Measurements from ENCODE around the gene AMDHD1.

The AMDHD1 gene

DNA sequence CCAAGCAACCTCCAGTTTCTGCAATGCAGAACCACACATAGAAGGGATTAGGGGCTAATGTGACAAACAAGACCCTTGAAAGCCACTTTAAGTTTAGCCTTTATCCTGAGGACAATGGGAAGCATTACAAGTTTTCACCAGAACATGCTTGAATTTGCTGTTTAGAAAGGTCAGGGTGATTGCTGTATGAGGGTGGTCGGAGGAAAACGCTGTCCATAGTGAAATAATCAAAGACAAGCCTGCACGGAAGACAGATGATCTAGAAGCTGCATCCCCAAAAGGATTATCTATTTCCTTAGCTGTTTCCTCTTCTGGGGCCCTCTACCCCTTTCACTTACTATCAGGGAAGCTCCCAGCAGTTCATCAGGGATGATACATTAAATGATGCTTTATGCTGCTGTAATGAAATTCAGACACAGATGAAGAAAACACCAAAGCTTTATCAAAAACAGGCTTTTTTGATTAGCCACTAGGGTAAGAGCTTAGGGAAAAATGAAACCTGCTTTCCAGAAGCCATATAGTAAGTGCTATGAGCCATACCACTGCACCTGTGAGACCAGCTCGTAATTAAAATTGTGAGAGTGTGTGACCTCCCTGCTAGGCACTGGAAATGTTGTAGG lies 46.5 kb downstream of the AMDHD1 start:
- no peak overlapping the region for H3K27ac ChIP-seq
- no peak overlapping the region for H3K4me3 ChIP-seq

DNA sequence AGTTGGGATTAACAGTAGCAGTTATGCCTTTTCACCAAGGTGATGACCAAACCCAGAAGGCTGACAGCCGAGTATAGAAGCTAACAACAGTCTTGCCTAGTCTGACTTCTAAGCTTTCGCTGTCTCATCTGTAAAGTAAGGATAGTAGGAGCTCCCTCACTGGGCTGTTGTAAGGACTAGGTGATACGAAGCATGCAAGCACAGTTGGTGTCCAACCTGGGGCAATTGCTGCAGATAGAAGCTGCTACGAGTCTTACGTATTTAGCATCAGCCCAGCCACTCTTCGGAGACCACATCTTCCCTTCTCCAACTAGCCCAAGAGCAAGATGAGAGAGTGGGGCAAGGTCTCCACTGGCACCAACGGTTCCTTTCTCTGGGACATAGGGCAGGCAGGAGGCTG lies 47.0 kb downstream of the AMDHD1 start:
- no peak overlapping the region for H3K27ac ChIP-seq
- H3K4me3 ChIP-seq, result no peak overlapping the region

DNA sequence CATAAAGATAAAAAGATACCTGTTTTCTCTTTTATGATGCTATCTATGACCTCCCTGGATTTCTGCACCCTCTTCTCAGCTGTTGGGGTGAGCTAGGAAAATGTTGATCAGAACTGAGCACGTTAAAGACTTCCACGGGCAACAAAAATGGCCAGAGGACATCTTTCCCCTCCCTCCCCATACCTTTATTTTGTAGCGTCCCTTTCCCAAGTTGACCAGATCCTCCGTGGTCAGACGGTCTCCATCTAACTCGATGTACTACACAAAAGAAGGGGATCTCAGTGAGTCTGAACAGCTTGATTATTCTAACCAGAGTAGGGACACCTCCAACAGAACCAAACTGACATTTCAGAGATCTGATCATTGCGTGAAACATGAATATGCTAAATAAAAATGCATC lies 50.8 kb downstream of the AMDHD1 start:
- H3K4me3 ChIP-seq, result no peak overlapping the region
- H3K27ac ChIP-seq, result no peak overlapping the region

DNA sequence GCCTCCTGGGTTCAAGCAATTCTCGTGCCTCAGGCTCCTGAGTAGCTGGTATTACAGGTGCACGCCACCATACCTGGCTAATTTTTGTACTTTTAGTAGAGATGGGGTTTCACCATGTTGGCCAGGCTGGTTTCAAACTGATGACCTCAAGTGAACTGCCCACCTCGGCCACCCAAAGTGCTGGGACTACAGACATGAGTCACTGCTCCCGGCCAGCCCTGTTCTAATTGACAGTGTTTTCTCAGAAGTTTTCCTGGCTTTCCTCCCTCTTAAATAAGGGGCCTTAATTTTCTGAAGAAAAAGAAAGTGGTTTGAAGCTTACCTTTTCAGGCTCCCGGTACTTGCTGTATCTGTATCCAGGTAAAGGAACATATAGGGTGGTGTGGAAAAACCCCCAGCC lies 51.3 kb downstream of the AMDHD1 start:
- no peak overlapping the region for H3K4me3 ChIP-seq
- H3K27ac ChIP-seq, result no peak overlapping the region

DNA sequence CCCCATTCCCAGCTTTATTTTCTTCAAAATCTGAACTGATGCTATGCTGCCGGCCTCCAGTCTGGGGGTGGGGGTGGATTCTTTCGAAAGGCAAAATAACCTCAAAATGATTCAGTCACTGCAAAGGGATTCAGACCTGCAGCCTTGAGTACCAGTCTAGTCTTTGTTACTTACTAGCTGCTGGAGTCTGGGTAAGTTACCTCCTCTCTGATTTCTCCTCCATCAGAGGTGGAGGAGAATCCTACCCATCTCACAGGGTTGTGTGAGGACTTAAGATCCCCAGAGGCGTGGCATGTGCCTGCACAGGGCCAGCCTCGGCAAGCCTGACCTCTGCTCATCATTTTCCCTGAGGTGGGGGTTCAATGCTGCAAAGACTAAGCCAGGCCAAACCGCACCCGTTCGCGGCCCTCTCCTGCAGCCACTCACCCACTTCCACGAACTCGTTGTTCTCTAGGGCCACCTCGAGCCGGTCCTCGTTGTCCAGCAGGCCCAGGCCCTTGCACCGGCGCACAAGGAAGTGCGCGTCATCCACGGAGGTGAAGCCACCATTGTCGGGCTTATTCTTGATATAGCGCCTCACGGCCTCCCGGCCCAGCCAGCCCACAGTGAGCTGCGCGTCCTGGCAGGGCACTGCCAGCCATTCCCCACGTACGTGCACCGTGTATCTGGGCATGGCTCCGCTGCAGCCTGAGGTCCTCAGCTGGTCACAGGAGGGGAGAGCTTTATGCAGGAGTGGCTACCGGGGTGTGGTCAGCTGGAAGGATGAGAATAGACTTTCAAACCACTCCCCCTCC lies 52.3 kb downstream of the AMDHD1 start:
- Histone ChIP-seq H3K4me3 (no peak overlapping the region), H3K27ac (peak overlapping the region in 4 of 21 experiments; percentile 32 to 65 (median 62))

DNA sequence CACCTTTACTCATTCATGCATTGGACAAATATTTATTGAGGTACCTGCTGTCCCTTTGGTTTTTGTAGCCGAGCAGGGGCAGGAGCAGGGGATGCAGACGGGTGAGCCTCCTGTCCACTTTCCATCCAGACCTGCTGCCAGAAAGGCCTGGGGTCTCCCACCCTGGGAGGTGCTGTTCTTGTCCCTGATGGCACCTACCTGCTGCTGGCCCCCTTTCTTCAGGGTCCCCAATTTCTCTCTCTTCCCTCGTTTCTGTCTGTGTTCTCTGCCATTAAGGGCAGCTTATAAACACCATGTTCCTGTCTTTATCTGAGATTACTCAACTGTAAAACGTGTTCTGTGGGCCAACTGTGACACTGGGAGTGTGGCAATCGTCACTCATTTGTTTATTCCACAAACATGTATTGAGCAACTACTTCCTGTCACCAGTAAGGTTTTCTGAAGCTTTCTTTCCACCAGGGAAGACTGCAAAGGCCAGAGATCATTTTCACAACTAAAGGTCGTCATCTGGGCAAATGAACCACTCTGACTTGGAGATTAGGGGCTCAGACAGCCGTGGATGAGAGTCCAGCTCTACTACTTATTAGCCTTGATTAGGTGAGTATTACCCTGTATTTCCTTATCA lies 53.0 kb downstream of the AMDHD1 start, which contains the start of gene HAL:
Gene HAL, minus strand, starts transcription at position 311 of the 625 bp plus-strand sequence. CDS start 434 bp downstream, outside the sequence.
- Histone ChIP-seq H3K27ac (peak within 1 kb of the TSS in 6 of 21 experiments; percentile 1 to 65 (median 50)), H3K4me3 (no peak within 1 kb of the TSS)

DNA sequence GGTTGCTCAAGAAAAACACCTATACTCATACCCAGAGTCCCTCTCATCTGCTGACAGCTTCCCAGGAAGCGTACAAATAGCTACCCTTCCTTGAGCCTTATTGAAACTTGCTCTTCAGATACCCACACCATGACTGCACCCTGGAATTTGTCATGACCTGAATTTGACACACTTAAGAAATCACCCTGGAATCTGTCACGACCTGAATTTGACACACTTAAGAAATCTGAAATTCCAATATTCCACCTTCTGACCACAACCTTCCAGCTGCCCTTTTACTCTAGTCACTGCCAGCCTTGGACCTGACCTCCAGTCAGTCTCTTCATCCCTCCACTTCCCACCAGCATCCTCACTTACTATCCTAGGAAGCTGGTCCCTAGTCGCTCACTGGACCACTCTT lies 54.1 kb downstream of the AMDHD1 start:
- H3K4me3 ChIP-seq, result no peak overlapping the region
- H3K27ac ChIP-seq, result peak overlapping the region in 1 of 21 experiments; percentile 65

DNA sequence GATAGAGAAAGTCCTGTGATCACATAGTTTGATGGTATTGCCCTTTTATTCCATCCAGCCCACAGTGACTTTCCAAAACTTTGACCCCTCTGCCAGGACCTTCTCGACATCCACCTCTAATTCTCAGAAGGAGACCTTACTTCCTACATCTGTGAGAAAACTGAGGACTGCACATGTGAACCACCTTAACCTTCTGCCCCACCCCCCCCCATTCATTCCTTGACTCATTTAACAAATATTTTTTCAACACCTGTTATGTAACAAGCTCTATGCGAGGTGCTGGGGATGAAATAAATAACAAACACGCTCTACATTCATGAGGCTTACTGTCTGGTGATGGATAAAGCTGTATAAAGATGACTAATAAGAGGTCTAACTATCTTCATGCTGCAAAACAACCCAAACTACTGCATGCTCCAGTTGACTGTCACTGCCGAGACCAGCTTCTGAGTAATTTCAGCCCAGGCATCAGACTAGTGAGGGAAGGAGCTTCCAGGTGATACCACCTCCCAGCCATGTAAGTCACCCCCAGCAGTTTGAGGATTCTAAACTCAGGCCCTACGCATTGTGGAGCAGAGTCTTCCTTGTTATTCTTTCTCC lies 54.9 kb downstream of the AMDHD1 start:
- peak overlapping the region in 1 of 21 experiments; percentile 30 for H3K27ac ChIP-seq

DNA sequence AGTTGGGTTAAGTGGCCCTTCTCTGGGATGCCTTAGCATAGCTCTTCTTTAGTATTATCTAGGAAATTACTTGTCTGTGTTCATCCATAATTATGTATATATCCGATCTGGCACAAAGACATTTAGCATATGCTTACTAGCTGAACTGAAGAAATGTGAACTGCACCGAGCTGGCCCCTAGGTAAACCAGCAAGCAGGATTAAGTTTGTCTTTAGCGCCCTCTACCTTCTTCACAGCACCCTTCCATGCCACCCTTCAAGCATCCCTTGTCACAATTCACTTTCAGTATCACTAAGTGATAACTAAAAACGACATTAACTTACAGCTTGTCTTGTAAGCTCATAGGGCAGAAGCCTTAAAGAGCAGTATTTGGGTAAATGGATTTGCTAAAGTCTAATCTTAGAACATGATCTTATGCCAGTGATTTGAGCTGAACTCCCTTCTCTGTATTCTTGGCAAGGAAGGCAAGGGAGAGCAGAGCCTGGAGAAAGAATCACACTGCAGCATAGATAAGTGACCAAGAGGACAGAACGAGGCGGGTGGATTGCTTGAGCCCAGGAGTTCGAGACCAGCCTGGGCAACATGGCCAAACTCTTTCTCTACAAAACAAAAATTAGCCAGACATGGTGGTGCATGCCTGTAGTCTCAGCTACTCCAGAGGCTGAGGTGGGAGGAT lies 55.6 kb downstream of the AMDHD1 start:
- Histone ChIP-seq H3K4me3 (no peak overlapping the region), H3K27ac (no peak overlapping the region)

More for the DNA sequence above, 54.9 kb downstream of the AMDHD1 start:
- H3K4me3 ChIP-seq, result no peak overlapping the region

DNA sequence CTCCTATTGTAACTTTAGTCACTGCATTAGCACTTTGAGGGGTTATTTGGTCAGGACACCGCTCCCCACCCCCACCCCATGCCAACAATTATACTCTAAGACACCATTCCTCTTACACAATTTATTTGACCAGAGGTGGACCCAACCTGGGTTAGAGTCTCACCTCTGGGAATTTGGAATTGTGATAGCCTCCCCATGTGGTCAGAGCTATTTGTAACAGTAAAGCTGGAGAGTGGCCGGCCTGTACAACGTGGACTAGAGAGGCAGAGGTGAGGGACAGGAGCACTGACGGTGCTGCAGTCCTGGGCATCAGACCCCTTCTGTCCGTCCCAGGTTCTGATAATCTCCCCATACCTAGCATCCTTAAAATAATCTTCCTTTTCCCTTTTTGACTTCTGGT lies 56.4 kb downstream of the AMDHD1 start:
- Histone ChIP-seq H3K27ac (no peak overlapping the region), H3K4me3 (no peak overlapping the region)

DNA sequence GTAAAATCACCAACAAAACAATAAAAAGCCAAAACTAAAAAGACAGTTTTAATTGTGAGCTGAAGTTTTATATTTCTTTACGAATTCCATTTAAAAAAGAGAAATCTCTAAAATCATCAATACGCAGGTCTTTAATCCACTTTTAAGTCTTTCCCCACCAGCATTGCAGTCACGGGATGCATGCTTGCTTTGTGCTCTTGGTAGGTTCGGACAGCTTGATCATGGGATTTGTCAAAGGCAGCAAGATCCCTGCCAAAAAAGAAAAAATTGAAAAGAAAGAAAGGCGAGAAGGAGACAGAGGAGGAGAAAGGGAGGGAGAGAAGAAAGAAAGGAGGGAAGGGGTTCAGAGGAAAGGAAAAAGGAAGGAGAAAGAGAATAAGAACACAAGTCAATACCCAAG lies 57.7 kb downstream of the AMDHD1 start:
- Histone ChIP-seq H3K4me3 (no peak overlapping the region), H3K27ac (no peak overlapping the region)

DNA sequence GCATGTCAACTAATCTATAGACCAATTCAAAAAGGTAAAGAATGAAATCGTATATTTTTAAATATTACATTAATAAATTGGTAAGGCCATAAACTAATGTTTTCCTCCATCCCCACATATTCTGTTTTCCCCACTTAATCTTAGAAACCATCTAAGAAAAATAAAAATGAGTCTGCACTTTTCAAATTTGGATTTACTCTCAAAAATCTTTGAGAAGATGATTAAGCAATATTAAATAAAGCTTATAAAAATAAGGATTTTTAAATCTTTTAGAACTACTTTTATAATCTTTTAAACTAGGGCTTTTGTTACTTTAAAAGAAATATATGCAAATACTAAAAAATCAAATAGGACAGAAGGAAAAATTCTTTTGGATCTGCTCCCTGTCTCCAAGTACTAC lies 63.6 kb downstream of the AMDHD1 start:
- no peak overlapping the region for H3K27ac ChIP-seq
- H3K4me3 ChIP-seq, result no peak overlapping the region

DNA sequence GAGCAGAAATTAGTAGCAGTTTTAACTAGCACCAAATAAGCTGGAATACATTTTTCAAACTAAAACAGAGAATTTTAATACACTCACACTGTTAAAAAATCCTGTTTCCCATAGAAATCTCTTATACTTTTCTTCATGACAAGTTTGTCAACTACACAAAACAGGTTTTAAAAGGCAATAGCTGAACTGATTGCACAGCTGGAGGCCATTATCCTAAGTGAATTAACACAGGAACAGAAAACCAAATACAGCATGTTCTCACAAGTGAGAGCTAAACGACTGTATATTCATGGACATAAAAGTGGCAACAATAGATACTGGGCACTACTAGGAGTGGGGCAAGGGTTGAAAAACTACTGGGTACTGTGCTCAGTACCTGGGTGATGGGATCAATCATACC lies 64.6 kb downstream of the AMDHD1 start:
- Histone ChIP-seq H3K4me3 (no peak overlapping the region), H3K27ac (no peak overlapping the region)

DNA sequence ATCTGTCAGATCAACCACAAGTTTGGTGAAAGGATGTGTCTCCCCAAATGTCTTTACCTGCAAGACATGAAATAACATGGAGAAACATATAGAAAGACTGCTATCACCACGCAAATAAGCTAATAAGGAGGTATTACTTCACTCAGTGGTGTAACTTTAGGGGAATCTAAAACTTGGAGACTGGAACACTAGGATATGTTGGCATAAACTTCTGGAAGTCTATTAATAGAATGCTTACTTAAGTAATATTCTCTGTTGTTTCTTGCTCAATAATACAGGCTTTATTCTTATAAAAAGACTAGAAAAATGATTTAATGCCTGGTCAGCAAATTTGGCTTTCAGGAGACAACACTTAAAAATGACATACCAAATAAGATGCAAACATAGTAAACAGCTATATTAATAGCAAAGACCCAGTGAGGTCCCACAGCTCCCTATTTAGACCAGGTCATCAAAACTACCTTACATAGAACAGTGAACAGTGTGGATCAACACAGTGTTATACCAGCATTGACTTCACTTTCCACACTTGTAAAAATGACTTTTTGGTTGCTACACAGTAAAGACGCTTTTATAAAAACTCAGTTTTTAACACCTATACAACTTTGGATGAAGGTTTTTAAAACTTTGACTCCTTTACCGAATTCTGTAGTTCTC lies 71.9 kb downstream of the AMDHD1 start:
- Histone ChIP-seq H3K27ac (no peak overlapping the region), H3K4me3 (no peak overlapping the region)

DNA sequence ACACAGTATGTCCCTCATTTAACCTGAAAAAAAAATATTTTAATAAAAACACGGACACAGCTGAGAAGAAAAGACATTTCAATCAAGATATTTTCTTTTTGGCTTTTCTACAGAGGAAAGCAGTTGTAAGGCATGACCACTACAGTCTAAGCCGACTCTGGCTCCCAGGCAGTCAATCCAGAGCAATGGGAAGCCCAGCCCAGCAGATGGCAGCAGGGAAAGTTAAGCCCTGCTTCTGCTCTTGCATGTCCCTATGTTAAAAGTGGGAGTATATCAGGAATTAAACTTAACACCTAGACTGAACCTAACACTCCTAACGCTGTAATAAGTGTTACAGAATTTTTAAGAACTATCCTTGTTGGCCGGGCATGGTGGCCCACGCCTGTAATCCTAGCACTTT lies 72.5 kb downstream of the AMDHD1 start:
- H3K4me3 ChIP-seq, result no peak overlapping the region
- no peak overlapping the region for H3K27ac ChIP-seq
